ENCODE data around the gene OR12D1.
"Not testable (repeated sequence)": the region's sequence is repeated elsewhere in the genome, so short reads cannot be mapped to it uniquely, and the experiment has no call there.

OR12D1 gene

GRCh38 chr6:29403801-29404200, 10.9 kb upstream of the OR12D1 start:
- no peak overlapping the region for H3K9ac ChIP-seq (ENCODE audit: insufficient read length, low read depth)
- H3K27me3 ChIP-seq (ENCODE audit: insufficient read depth, insufficient read length) = no peaks in the 10 kb centered on the region
- DNase-seq (ENCODE audit: low read depth, low spot score) = no peak
- H3K36me3 ChIP-seq (ENCODE audit: insufficient read depth, insufficient read length, low read length) = no peaks in the 10 kb centered on the region
- no peak overlapping the region for H3K4me3 ChIP-seq (ENCODE audit: insufficient read length, low read depth)
- TF ChIP-seq ZNF274 (IDR thresholded peaks at IDR 0.05; ENCODE audit: low read depth, low read length) (no peak), SUZ12 (IDR thresholded peaks at IDR 0.05; ENCODE audit: extremely low read depth, insufficient read depth, insufficient read length) (no peak), YY1 (IDR thresholded peaks at IDR 0.05; ENCODE audit: insufficient read depth, insufficient read length) (no peak)
- no peaks in the 10 kb centered on the region for H3K4me1 ChIP-seq (ENCODE audit: insufficient read depth, insufficient read length)
- H3K9me3 ChIP-seq (ENCODE audit: insufficient read depth, low read length) = no peaks in the 10 kb centered on the region

GRCh38 chr6:29419516-29419915, 4.8 kb downstream of the OR12D1 start:
- Histone ChIP-seq H3K36me3 (ENCODE audit: insufficient read depth, insufficient read length, low read length) (no peaks in the 10 kb centered on the region), H3K27me3 (ENCODE audit: insufficient read depth, insufficient read length) (no peaks in the 10 kb centered on the region), H3K9me3 (ENCODE audit: insufficient read depth, low read length) (no peaks in the 10 kb centered on the region), H3K4me3 (ENCODE audit: insufficient read length, low read depth) (no peak overlapping the region), H3K9ac (ENCODE audit: insufficient read length, low read depth) (no peak overlapping the region), H3K4me1 (ENCODE audit: insufficient read depth, insufficient read length) (no peaks in the 10 kb centered on the region)
- TF ChIP-seq ZNF274 (IDR thresholded peaks at IDR 0.05; ENCODE audit: low read depth, low read length) (no peak), YY1 (IDR thresholded peaks at IDR 0.05; ENCODE audit: insufficient read depth, insufficient read length) (no peak), SUZ12 (IDR thresholded peaks at IDR 0.05; ENCODE audit: extremely low read depth, insufficient read depth, insufficient read length) (no peak)
- DNase-seq (ENCODE audit: low read depth, low spot score) = no peak

- no peaks in the 10 kb centered on the region for H3K27me3 ChIP-seq (ENCODE audit: insufficient read depth, insufficient read length)
- DNase-seq (ENCODE audit: low read depth, low spot score) = peak; percentile 15
- H3K36me3 ChIP-seq (ENCODE audit: insufficient read depth, insufficient read length, low read length) = no peaks in the 10 kb centered on the region
- H3K4me3 ChIP-seq (ENCODE audit: insufficient read length, low read depth) = no peak overlapping the region
- H3K4me1 ChIP-seq (ENCODE audit: insufficient read depth, insufficient read length) = no peaks in the 10 kb centered on the region
- no peaks in the 10 kb centered on the region; the same call in 1 of the 2 replicates for H3K9me3 ChIP-seq (ENCODE audit: insufficient read depth, low read length)
- no peak overlapping the region for H3K9ac ChIP-seq (ENCODE audit: insufficient read length, low read depth)
- TF ChIP-seq ZNF274 (IDR thresholded peaks at IDR 0.05; ENCODE audit: low read depth, low read length) (no peak), YY1 (IDR thresholded peaks at IDR 0.05; ENCODE audit: insufficient read depth, insufficient read length) (no peak), SUZ12 (IDR thresholded peaks at IDR 0.05; ENCODE audit: extremely low read depth, insufficient read depth, insufficient read length) (no peak)
Observed at GRCh38 chr6:29424168-29424567, 9.4 kb downstream of the OR12D1 start.

GRCh38 chr6:29424575-29424974, 9.8 kb downstream of the OR12D1 start:
- H3K9me3 ChIP-seq (ENCODE audit: insufficient read depth, low read length) = no peaks in the 10 kb centered on the region; the same call in 1 of the 2 replicates
- H3K4me1 ChIP-seq (ENCODE audit: insufficient read depth, insufficient read length) = no peaks in the 10 kb centered on the region
- no peak overlapping the region for H3K4me3 ChIP-seq (ENCODE audit: insufficient read length, low read depth)
- DNase-seq (ENCODE audit: low read depth, low spot score) = no peak
- no peaks in the 10 kb centered on the region for H3K27me3 ChIP-seq (ENCODE audit: insufficient read depth, insufficient read length)
- no peaks in the 10 kb centered on the region for H3K36me3 ChIP-seq (ENCODE audit: insufficient read depth, insufficient read length, low read length)
- no peak overlapping the region for H3K9ac ChIP-seq (ENCODE audit: insufficient read length, low read depth)
- TF ChIP-seq SUZ12 (IDR thresholded peaks at IDR 0.05; ENCODE audit: extremely low read depth, insufficient read depth, insufficient read length) = no peak
- no peak for TF ChIP-seq YY1 (IDR thresholded peaks at IDR 0.05; ENCODE audit: insufficient read depth, insufficient read length)
- TF ChIP-seq ZNF274 (IDR thresholded peaks at IDR 0.05; ENCODE audit: low read depth, low read length) = no peak

- no peaks in the 10 kb centered on the region; the same call in 1 of the 2 replicates for H3K9me3 ChIP-seq (ENCODE audit: insufficient read depth, low read length)
- no peak for TF ChIP-seq ZNF274 (IDR thresholded peaks at IDR 0.05; ENCODE audit: low read depth, low read length)
- no peak for TF ChIP-seq YY1 (IDR thresholded peaks at IDR 0.05; ENCODE audit: insufficient read depth, insufficient read length)
- TF ChIP-seq SUZ12 (IDR thresholded peaks at IDR 0.05; ENCODE audit: extremely low read depth, insufficient read depth, insufficient read length) = no peak
- no peak for DNase-seq (ENCODE audit: low read depth, low spot score)
- H3K36me3 ChIP-seq (ENCODE audit: insufficient read depth, insufficient read length, low read length) = no peaks in the 10 kb centered on the region
- no peak overlapping the region for H3K4me3 ChIP-seq (ENCODE audit: insufficient read length, low read depth)
- no peaks in the 10 kb centered on the region for H3K27me3 ChIP-seq (ENCODE audit: insufficient read depth, insufficient read length)
- no peaks in the 10 kb centered on the region for H3K4me1 ChIP-seq (ENCODE audit: insufficient read depth, insufficient read length)
- H3K9ac ChIP-seq (ENCODE audit: insufficient read length, low read depth) = no peak overlapping the region
Observed at GRCh38 chr6:29425075-29425474, 10.3 kb downstream of the OR12D1 start.

- Histone ChIP-seq H3K4me1 (ENCODE audit: insufficient read depth, insufficient read length) (no peaks in the 10 kb centered on the region), H3K4me3 (ENCODE audit: insufficient read length, low read depth) (no peak overlapping the region), H3K9ac (ENCODE audit: insufficient read length, low read depth) (no peak overlapping the region), H3K27me3 (ENCODE audit: insufficient read depth, insufficient read length) (no peaks in the 10 kb centered on the region), H3K9me3 (ENCODE audit: insufficient read depth, low read length) (no peaks in the 10 kb centered on the region; the same call in 1 of the 2 replicates), H3K36me3 (ENCODE audit: insufficient read depth, insufficient read length, low read length) (no peaks in the 10 kb centered on the region)
- TF ChIP-seq YY1 (IDR thresholded peaks at IDR 0.05; ENCODE audit: insufficient read depth, insufficient read length) (no peak), SUZ12 (IDR thresholded peaks at IDR 0.05; ENCODE audit: extremely low read depth, insufficient read depth, insufficient read length) (no peak), ZNF274 (IDR thresholded peaks at IDR 0.05; ENCODE audit: low read depth, low read length) (no peak)
- DNase-seq (ENCODE audit: low read depth, low spot score) = no peak
Observed at GRCh38 chr6:29426654-29427053, 11.9 kb downstream of the OR12D1 start.

GRCh38 chr6:29436730-29437129, 22.0 kb downstream of the OR12D1 start:
- not testable (repeated sequence) for H3K9ac ChIP-seq (ENCODE audit: insufficient read length, low read depth); H3K9me3 ChIP-seq (ENCODE audit: insufficient read depth, low read length); H3K27me3 ChIP-seq (ENCODE audit: insufficient read depth, insufficient read length); H3K4me1 ChIP-seq (ENCODE audit: insufficient read depth, insufficient read length); H3K4me3 ChIP-seq (ENCODE audit: insufficient read length, low read depth); H3K36me3 ChIP-seq (ENCODE audit: insufficient read depth, insufficient read length, low read length); DNase-seq (ENCODE audit: low read depth, low spot score)

GRCh38 chr6:29439006-29439405, 24.3 kb downstream of the OR12D1 start, which contains the start of gene OR10C1:
TSS of gene OR10C1 (plus strand) at chr6:29439306. CDS start at chr6:29440016, 710 bp downstream.
- Histone ChIP-seq H3K4me1 (ENCODE audit: insufficient read depth, insufficient read length) (no peaks in the 10 kb centered on the region), H3K9me3 (ENCODE audit: insufficient read depth, low read length) (0 out of 2 replicates have a peak, but pooled peaks cover 5% of the 10 kb centered on the region), H3K36me3 (ENCODE audit: insufficient read depth, insufficient read length, low read length) (no peaks in the 10 kb centered on the region), H3K9ac (ENCODE audit: insufficient read length, low read depth) (no peak within 1 kb of the TSS), H3K4me3 (ENCODE audit: insufficient read length, low read depth) (no peak within 1 kb of the TSS), H3K27me3 (ENCODE audit: insufficient read depth, insufficient read length) (no peaks in the 10 kb centered on the region)
- DNase-seq (ENCODE audit: low read depth, low spot score) = no peak
- no peak for TF ChIP-seq ZNF274 (IDR thresholded peaks at IDR 0.05; ENCODE audit: low read depth, low read length)
- TF ChIP-seq YY1 (IDR thresholded peaks at IDR 0.05; ENCODE audit: insufficient read depth, insufficient read length) = no peak
- no peak for TF ChIP-seq SUZ12 (IDR thresholded peaks at IDR 0.05; ENCODE audit: extremely low read depth, insufficient read depth, insufficient read length)
